Heart left ventricle (tissue), 11 donors: Measurements from ENCODE around the gene MACROD1. TPM values are rescaled to one million over a fixed set of nuclear protein-coding genes. Genes with fewer than 3 reads are reported as not detected.

Experiments used
- polyA plus RNA-seq, 2 donors: library from polyadenylated mRNA; stranded (reverse); fragments of 200-250 nt; gene quantifications; one replicate each; pipeline ENCODE4 v1.2.3, GENCODE V29; 2013
- total RNA-seq, 9 donors: library from RNA; depleted of rRNA in 2 of 9; stranded (reverse); fragments of >200 nt in 2 of 9; fragmentation: NEBNext Ultra II Directional in 3 of 9; extraction: Animal tissue kit (Norgen Biotek cat#: 25700) in 3 of 9; gene quantifications; one replicate each; pipeline versions ENCODE4 v1.1.0 to v1.2.4, GENCODE V29; 2016 to 2023
- donor health status: ischemic (EF 13 %, LVEDD 7.1; RV severe dilation, severe dysfunction).
- donor health status: healthy with polysubstance abuse.
- donor health status: DM: no; HTN: yes; CAD: no.
- donor health status: DM: no; HTN: no; CAD: no.
- donor health status: ischemic (EF 25% LVEDD 5.7; RV mildly dilated, moderate dysfunction).
- donor health status: healthy.
- donor health status: DM: yes; HTN: yes; CAD: no.
- donor health status: PGD.
- donor health status: nonischemic (EF 23%, LVEDD 6.1; RV moderate dilation, normal function).

The MACROD1 gene
- total and polyA plus RNA-seq, 11 donors, result 48.9 to 287 (median 116) TPM

Other genes with a start within 250 kb of the MACROD1 start
- 1 to 10 TPM; 1.9 to 5.7 (median 4.2) TPM for gene RCOR2, start 248.9 kb downstream of the MACROD1 start, total RNA-seq
- 1 to 10 TPM; 3.8 to 4.8 TPM for gene RCOR2, start 248.9 kb downstream of the MACROD1 start, polyA plus RNA-seq
- gene NAA40, start 227.1 kb downstream of the MACROD1 start, total RNA-seq, result 10 to 100 TPM in 8 of 9 donors, 1 to 10 TPM in 1; 9.7 to 26.1 (median 18.8) TPM
- 10 to 100 TPM; 19.6 to 19.9 TPM for gene NAA40, start 227.1 kb downstream of the MACROD1 start, polyA plus RNA-seq
- 1,000 to 10,000 TPM in 4 of 9 donors, 100 to 1,000 TPM in 5; 673 to 1,925 (median 988) TPM for gene COX8A, start 191.5 kb downstream of the MACROD1 start, total RNA-seq
- 1,000 to 10,000 TPM; 2,141 to 2,448 TPM for gene COX8A, start 191.5 kb downstream of the MACROD1 start, polyA plus RNA-seq
- 10 to 100 TPM; 47.4 to 73.1 (median 54.5) TPM for gene OTUB1, start 179.7 kb downstream of the MACROD1 start, total RNA-seq
- 10 to 100 TPM; 46.7 to 83.1 TPM for gene OTUB1, start 179.7 kb downstream of the MACROD1 start, polyA plus RNA-seq
- 1 to 10 TPM in 1 of 9 donors, under 1 TPM in 8; 0.20 to 1.4 (median 0.37) TPM for gene FLRT1, start 130.2 kb downstream of the MACROD1 start, total RNA-seq
- under 1 TPM; 0.22 to 0.46 TPM for gene FLRT1, start 130.2 kb downstream of the MACROD1 start, polyA plus RNA-seq
- gene STIP1, start 20.1 kb upstream of the MACROD1 start, total RNA-seq, result 100 to 1,000 TPM in 2 of 9 donors, 10 to 100 TPM in 7; 74.9 to 143 (median 88.8) TPM
- 100 to 1,000 TPM in 1 of 2 donors, 10 to 100 TPM in 1; 68.8 to 175 TPM for gene STIP1, start 20.1 kb upstream of the MACROD1 start, polyA plus RNA-seq
- gene FERMT3, start 40.6 kb upstream of the MACROD1 start, total RNA-seq, result 10 to 100 TPM in 2 of 9 donors, 1 to 10 TPM in 7; 3.4 to 71.5 (median 5.7) TPM
- 1 to 10 TPM; 2.8 to 7.9 TPM for gene FERMT3, start 40.6 kb upstream of the MACROD1 start, polyA plus RNA-seq
- gene TRPT1, start 60.1 kb upstream of the MACROD1 start, total RNA-seq, result 100 to 1,000 TPM in 2 of 9 donors, 10 to 100 TPM in 7; 51.2 to 146 (median 63.3) TPM
- 100 to 1,000 TPM in 1 of 2 donors, 10 to 100 TPM in 1; 65.3 to 123 TPM for gene TRPT1, start 60.1 kb upstream of the MACROD1 start, polyA plus RNA-seq
- gene NUDT22, start 60.2 kb upstream of the MACROD1 start, total RNA-seq, result 10 to 100 TPM; 63.7 to 93.0 (median 70.3) TPM
- 10 to 100 TPM; 74.9 to 90.9 TPM for gene NUDT22, start 60.2 kb upstream of the MACROD1 start, polyA plus RNA-seq
- 10 to 100 TPM; 31.2 to 63.6 (median 47.2) TPM for gene DNAJC4, start 64.4 kb upstream of the MACROD1 start, total RNA-seq
- 100 to 1,000 TPM in 1 of 2 donors, 10 to 100 TPM in 1; 33.8 to 123 TPM for gene DNAJC4, start 64.4 kb upstream of the MACROD1 start, polyA plus RNA-seq
- 100 to 1,000 TPM; 172 to 332 (median 241) TPM for gene VEGFB, start 68.5 kb upstream of the MACROD1 start, total RNA-seq
- gene VEGFB, start 68.5 kb upstream of the MACROD1 start, polyA plus RNA-seq, result 100 to 1,000 TPM; 127 to 304 TPM
- gene FKBP2, start 75.0 kb upstream of the MACROD1 start, total RNA-seq, result 10 to 100 TPM; 35.0 to 71.5 (median 51.8) TPM
- 100 to 1,000 TPM; 226 to 250 TPM for gene FKBP2, start 75.0 kb upstream of the MACROD1 start, polyA plus RNA-seq
- 100 to 1,000 TPM in 4 of 9 donors, 10 to 100 TPM in 5; 69.6 to 244 (median 90.4) TPM for gene PPP1R14B, start 80.8 kb upstream of the MACROD1 start, total RNA-seq
- 100 to 1,000 TPM; 160 to 167 TPM for gene PPP1R14B, start 80.8 kb upstream of the MACROD1 start, polyA plus RNA-seq
- 10 to 100 TPM in 3 of 9 donors, 1 to 10 TPM in 6; 7.6 to 19.1 (median 9.8) TPM for gene PLCB3, start 85.4 kb upstream of the MACROD1 start, total RNA-seq
- 10 to 100 TPM in 1 of 2 donors, 1 to 10 TPM in 1; 7.4 to 11.6 TPM for gene PLCB3, start 85.4 kb upstream of the MACROD1 start, polyA plus RNA-seq
- 100 to 1,000 TPM in 2 of 9 donors, 10 to 100 TPM in 7; 41.5 to 123 (median 49.9) TPM for gene BAD, start 118.6 kb upstream of the MACROD1 start, total RNA-seq
- gene BAD, start 118.6 kb upstream of the MACROD1 start, polyA plus RNA-seq, result 10 to 100 TPM; 76.9 to 94.6 TPM
- 10 to 100 TPM; 24.3 to 48.3 (median 26.2) TPM for gene GPR137, start 119.7 kb upstream of the MACROD1 start, total RNA-seq
- gene GPR137, start 119.7 kb upstream of the MACROD1 start, polyA plus RNA-seq, result 10 to 100 TPM; 20.2 to 44.0 TPM
- not detected for gene KCNK4, start 125.2 kb upstream of the MACROD1 start, total RNA-seq
- not detected for gene KCNK4, start 125.2 kb upstream of the MACROD1 start, polyA plus RNA-seq
- not detected for gene CATSPERZ, start 134.2 kb upstream of the MACROD1 start, total RNA-seq
- gene CATSPERZ, start 134.2 kb upstream of the MACROD1 start, polyA plus RNA-seq, result not detected
- gene ESRRA, start 139.4 kb upstream of the MACROD1 start, total RNA-seq, result 100 to 1,000 TPM in 8 of 9 donors, 10 to 100 TPM in 1; 94.0 to 291 (median 145) TPM
- gene ESRRA, start 139.4 kb upstream of the MACROD1 start, polyA plus RNA-seq, result 100 to 1,000 TPM; 217 to 260 TPM
- 100 to 1,000 TPM in 4 of 9 donors, 10 to 100 TPM in 5; 80.0 to 169 (median 95.6) TPM for gene TRMT112, start 151.4 kb upstream of the MACROD1 start, total RNA-seq
- 100 to 1,000 TPM; 172 to 186 TPM for gene TRMT112, start 151.4 kb upstream of the MACROD1 start, polyA plus RNA-seq
- 100 to 1,000 TPM; 220 to 561 (median 290) TPM for gene PRDX5, start 152.0 kb upstream of the MACROD1 start, total RNA-seq
- gene PRDX5, start 152.0 kb upstream of the MACROD1 start, polyA plus RNA-seq, result 100 to 1,000 TPM; 385 to 882 TPM
- gene CCDC88B, start 174.1 kb upstream of the MACROD1 start, total RNA-seq, result 10 to 100 TPM in 1 of 9 donors, 1 to 10 TPM in 8; 4.1 to 16.2 (median 7.3) TPM
- 10 to 100 TPM in 1 of 2 donors, 1 to 10 TPM in 1; 8.1 to 24.0 TPM for gene CCDC88B, start 174.1 kb upstream of the MACROD1 start, polyA plus RNA-seq
- gene RPS6KA4, start 193.0 kb upstream of the MACROD1 start, total RNA-seq, result 10 to 100 TPM; 12.8 to 32.5 (median 18.3) TPM
- gene RPS6KA4, start 193.0 kb upstream of the MACROD1 start, polyA plus RNA-seq, result 10 to 100 TPM; 15.0 to 30.4 TPM